Gastroesophageal sphincter (tissue), 4 donors: ENCODE measurements around the gene RASD1. TPM values are rescaled to one million over a fixed set of nuclear protein-coding genes. Genes with fewer than 3 reads are reported as not detected.

Experiments
- ATAC-seq: fragments of 150-250 bp; one replicate; pipeline ENCODE4 v1.9.1; 2016; ENCODE audit warnings: mild to moderate bottlenecking, moderate library complexity
- H3K27ac ChIP-seq, 4 donors: fragments of 200-600 bp; sonication (generic) in 3 of 4; 1 replicate in 3 of 4; 2 replicates in 1 of 4; pipeline ENCODE4 v1.5.1; 2016 to 2019
- H3K27me3 ChIP-seq: fragments of 200-600 bp; sonication (generic); one replicate; pipeline ENCODE4 v1.5.1; 2019
- H3K36me3 ChIP-seq, 2 donors: fragments of 200-600 bp; sonication (generic); one replicate each; pipeline ENCODE4 v1.5.1; 2019; ENCODE audit warnings: control low read depth in 1 of 2
- H3K4me1 ChIP-seq, 3 donors: fragments of 200-600 bp; sonication (generic); 1 replicate in 2 of 3; 2 replicates in 1 of 3; pipeline ENCODE4 v1.5.1; 2016 to 2019; ENCODE audit warnings: control low read depth in 2 of 3
- H3K4me3 ChIP-seq, 2 donors: fragments of 200-600 bp; sonication (generic); one replicate each; pipeline ENCODE4 v1.5.1; 2019; ENCODE audit warnings: mild to moderate bottlenecking in 1 of 2, moderate library complexity in 1 of 2
- H3K9me3 ChIP-seq, 3 donors: fragments of 200-600 bp; sonication (generic); one replicate each; pipeline ENCODE4 v1.5.1; 2017 to 2019; ENCODE audit warnings: control low read depth in 2 of 3
- EP300 ChIP-seq: sonication (generic); formaldehyde crosslinking; IDR thresholded peaks from one replicate; pipeline ENCODE4 v1.6.1; 2017; ENCODE audit warnings: antibody characterized with exemption, mild to moderate bottlenecking
- POLR2A ChIP-seq, 2 donors: fragments of 450-650 bp; IDR thresholded peaks; one replicate each; pipeline ENCODE4 v1.6.1; 2017; ENCODE audit warnings: antibody characterized with exemption in 2 of 2, mild to moderate bottlenecking in 2 of 2, moderate library complexity in 1 of 2
- POLR2AphosphoS5 ChIP-seq: sonication (generic); formaldehyde crosslinking; IDR thresholded peaks from one replicate; pipeline ENCODE4 v1.6.1; 2017; ENCODE audit warnings: antibody characterized with exemption
- whole genome bisulfite sequencing, 2 donors: methylation state at CpG; one replicate each; pipeline ENCODE4 v1.1.5; 2018; ENCODE audit warnings: low coverage in 1 of 2; 5-methylcytosine and 5-hydroxymethylcytosine counted together
- total RNA-seq, 4 donors: library from RNA; depleted of rRNA; stranded (reverse); fragments of >200 nt; gene quantifications; one replicate each; pipeline ENCODE4 v1.1.0, GENCODE V29; 2016
- TF ChIP-seq, protein P1 (sequence below), 4 experiments: fragments of 200-600 bp in 2 of 4; fragments of 450-650 bp in 2 of 4; sonication (generic) in 1 of 4; IDR thresholded peaks; one replicate each; pipeline ENCODE4 v1.5.1; 2017 to 2019; ENCODE audit warnings: antibody characterized with exemption in 4 of 4, mild to moderate bottlenecking in 2 of 4, moderate library complexity in 2 of 4

The RASD1 gene
- total RNA-seq, 4 donors from 2014 or later = 2.6 to 24.6 (median 5.1) TPM

DNA sequence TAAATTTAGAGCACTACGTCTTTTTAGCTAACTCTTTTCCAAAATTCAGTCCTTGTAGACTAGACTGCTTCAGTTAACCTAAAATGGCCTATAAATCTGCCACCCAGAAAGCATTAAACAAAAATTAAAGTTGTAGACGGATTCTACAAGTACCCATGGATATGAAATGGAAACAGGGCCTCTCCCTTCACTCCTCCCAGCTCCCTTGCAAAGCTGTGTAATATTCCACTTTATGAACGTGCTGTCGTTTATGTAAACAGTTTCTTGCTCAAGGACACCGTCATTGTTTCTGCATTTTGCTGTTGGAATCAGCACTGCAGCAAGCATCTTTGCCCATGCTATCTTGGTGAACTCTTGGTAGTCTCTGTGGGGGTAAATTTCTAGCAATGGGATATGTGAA is 14.3 kb downstream of the RASD1 start:
- TF ChIP-seq, protein P1, sequence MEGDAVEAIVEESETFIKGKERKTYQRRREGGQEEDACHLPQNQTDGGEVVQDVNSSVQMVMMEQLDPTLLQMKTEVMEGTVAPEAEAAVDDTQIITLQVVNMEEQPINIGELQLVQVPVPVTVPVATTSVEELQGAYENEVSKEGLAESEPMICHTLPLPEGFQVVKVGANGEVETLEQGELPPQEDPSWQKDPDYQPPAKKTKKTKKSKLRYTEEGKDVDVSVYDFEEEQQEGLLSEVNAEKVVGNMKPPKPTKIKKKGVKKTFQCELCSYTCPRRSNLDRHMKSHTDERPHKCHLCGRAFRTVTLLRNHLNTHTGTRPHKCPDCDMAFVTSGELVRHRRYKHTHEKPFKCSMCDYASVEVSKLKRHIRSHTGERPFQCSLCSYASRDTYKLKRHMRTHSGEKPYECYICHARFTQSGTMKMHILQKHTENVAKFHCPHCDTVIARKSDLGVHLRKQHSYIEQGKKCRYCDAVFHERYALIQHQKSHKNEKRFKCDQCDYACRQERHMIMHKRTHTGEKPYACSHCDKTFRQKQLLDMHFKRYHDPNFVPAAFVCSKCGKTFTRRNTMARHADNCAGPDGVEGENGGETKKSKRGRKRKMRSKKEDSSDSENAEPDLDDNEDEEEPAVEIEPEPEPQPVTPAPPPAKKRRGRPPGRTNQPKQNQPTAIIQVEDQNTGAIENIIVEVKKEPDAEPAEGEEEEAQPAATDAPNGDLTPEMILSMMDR (IDR thresholded peaks at IDR 0.05) = no peak
- TF ChIP-seq POLR2A (IDR thresholded peaks at IDR 0.05) (no peak), POLR2AphosphoS5 (no peak)
- no peaks in the 10 kb centered on the region for H3K27me3 ChIP-seq
- ATAC-seq = no peak
- H3K27ac ChIP-seq = no peak overlapping the region
- H3K4me1 ChIP-seq = peaks cover 5 to 55% (median 12%) of the 10 kb centered on the region in 3 donors
- H3K4me3 ChIP-seq = no peak overlapping the region
- H3K9me3 ChIP-seq = no peaks in the 10 kb centered on the region
- H3K36me3 ChIP-seq = peaks cover 0 to 50% of the 10 kb centered on the region in 2 donors
- WGBS, 2 donors = 40 to 72% methylated on average over 5 of the region's 5 CpGs

DNA sequence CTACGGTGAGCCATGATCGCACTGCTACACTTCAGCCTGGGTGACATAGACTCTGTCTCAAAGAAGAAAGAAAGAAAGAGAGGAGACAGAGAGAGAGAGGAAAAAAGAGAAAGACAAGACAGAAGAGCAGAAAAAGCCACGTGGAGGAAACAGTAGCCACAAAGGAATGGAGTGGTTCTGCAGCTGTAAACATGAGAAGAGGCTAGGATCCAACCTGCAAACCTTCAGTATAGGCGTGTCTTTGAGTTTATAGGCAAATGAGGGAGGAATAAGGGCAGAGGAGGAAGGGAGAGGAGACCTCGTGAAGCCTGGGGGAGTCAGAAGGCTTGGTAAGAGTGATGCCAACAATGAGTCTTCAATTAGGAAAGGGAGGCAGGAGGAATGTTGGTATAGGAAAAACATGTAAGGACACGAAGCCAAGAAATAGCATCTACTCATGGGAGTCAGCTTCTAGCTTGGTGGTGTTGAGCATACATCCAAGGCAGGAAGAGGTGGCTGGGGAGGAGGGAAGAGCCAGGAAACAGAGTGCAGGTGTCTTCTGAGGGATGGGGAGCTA is 15.5 kb downstream of the RASD1 start:
- 78 to 86% methylated on average over 6 of the region's 6 CpGs for WGBS, 2 donors
- ATAC-seq = no peak
- Histone ChIP-seq H3K36me3 (peaks cover 0 to 38% of the 10 kb centered on the region in 2 donors), H3K4me3 (no peak overlapping the region), H3K27me3 (no peaks in the 10 kb centered on the region), H3K9me3 (no peaks in the 10 kb centered on the region), H3K27ac (no peak overlapping the region), H3K4me1 (peaks cover 5 to 61% (median 12%) of the 10 kb centered on the region in 3 donors)
- TF ChIP-seq POLR2A (IDR thresholded peaks at IDR 0.05) = no peak
- no peak for TF ChIP-seq POLR2AphosphoS5
- no peak for TF ChIP-seq EP300
- TF ChIP-seq, protein P1 (IDR thresholded peaks at IDR 0.05) = no peak

DNA sequence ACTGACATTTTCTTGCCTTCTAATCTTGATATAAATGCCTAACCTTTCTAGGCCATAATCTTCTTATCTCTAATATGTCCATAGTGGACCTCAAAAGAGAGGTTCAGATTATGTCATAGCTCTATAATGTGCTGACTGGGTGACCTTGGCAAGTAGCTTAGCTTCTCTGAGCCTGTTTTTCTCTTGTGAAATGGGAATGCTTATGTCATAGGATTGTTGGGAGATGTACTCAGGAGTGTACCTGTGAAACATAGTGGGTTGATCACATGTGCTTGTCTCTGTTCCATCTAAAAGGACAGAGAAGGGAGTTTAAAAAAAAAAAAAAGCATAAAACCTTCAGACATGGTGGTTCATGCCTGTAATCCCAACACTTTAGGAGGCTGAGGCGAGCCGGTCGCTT is 17.0 kb downstream of the RASD1 start:
- no peaks in the 10 kb centered on the region for H3K27me3 ChIP-seq
- TF ChIP-seq, protein P1 (IDR thresholded peaks at IDR 0.05) = no peak
- TF ChIP-seq EP300 (no peak), POLR2AphosphoS5 (no peak), POLR2A (IDR thresholded peaks at IDR 0.05) (no peak)
- H3K9me3 ChIP-seq = no peaks in the 10 kb centered on the region
- no peak overlapping the region for H3K27ac ChIP-seq
- peaks cover 0 to 25% of the 10 kb centered on the region in 2 donors for H3K36me3 ChIP-seq
- WGBS, 2 donors = 95 to 100% methylated on average over 3 of the region's 3 CpGs
- peaks cover 5 to 59% (median 12%) of the 10 kb centered on the region in 3 donors for H3K4me1 ChIP-seq
- ATAC-seq = no peak
- no peak overlapping the region for H3K4me3 ChIP-seq

DNA sequence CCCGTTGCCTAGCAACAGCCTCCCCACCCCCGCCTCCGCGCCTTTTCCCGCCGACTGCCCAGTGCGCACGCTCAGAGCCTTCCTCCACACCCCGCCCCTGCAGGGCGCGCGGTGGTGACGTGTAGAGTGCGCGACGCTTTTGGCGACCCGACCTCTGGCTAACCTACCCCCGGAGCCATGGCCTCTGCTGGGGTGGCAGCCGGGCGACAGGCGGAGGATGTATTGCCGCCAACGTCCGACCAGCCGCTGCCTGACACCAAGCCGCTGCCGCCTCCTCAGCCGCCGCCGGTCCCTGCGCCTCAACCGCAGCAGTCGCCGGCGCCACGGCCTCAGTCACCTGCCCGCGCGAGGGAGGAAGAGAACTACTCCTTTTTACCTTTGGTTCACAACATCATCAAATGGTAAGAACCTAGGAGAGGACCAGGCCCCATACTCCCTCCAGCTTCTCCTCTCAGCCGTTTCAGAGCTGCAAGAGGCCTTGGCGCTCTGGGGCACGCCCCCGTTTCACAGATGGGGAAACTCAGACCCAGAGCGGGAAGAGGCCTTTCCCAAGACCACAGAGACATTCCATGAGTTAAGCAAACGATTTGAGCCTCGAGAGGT is 19.2 kb downstream of the RASD1 start, which contains the start of gene MED9:
MED9 (plus strand) TSS at position 136 of the 603 bp plus-strand sequence; CDS start at position 178, 42 bp downstream.
- peak; percentile 99 for ATAC-seq
- Histone ChIP-seq H3K36me3 (peaks cover 0 to 16% of the 10 kb centered on the region in 2 donors), H3K9me3 (no peaks in the 10 kb centered on the region), H3K4me1 (peaks cover 5 to 55% (median 12%) of the 10 kb centered on the region in 3 donors), H3K27me3 (no peaks in the 10 kb centered on the region), H3K4me3 (peak within 1 kb of the TSS; percentile 53 to 94), H3K27ac (peak within 1 kb of the TSS; percentile 55 to 92 (median 91))
- peak; percentile 37 to 42 for TF ChIP-seq POLR2A (IDR thresholded peaks at IDR 0.05)
- no peak for TF ChIP-seq EP300
- peak; percentile 88 for TF ChIP-seq POLR2AphosphoS5
- TF ChIP-seq, protein P1 (IDR thresholded peaks at IDR 0.05) = no peak
- 0% methylated on average over 3 to 16 of the region's 47 CpGs for WGBS, 2 donors

DNA sequence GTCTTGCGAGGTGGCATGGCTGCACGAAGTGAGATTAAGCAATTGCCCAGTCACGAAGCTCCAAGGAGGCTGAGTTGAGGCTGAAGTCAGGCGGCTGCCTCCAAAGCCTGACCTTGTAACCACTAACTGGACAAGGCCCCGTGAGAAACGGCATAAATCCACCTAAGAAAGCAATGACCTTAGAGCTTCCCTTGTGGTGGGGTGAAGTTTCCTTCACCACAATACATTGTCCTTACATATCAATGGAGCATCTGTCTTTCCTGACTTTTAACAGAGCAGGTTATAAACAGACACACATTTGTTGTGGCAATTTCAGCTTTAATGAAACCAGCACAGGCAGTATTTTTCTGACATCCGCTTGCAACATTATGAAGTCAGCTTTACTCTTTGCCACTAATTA is 21.9 kb downstream of the RASD1 start:
- H3K27me3 ChIP-seq = peaks cover 23% of the 10 kb centered on the region
- WGBS, 2 donors = 64 to 68% methylated on average over 3 to 6 of the region's 7 CpGs
- TF ChIP-seq, protein P1 (IDR thresholded peaks at IDR 0.05) = no peak
- TF ChIP-seq POLR2AphosphoS5 (no peak), EP300 (no peak), POLR2A (IDR thresholded peaks at IDR 0.05) (no peak)
- ATAC-seq = no peak
- no peaks in the 10 kb centered on the region for H3K36me3 ChIP-seq
- peaks cover 5 to 28% (median 12%) of the 10 kb centered on the region in 3 donors for H3K4me1 ChIP-seq
- no peak overlapping the region for H3K4me3 ChIP-seq
- no peaks in the 10 kb centered on the region for H3K9me3 ChIP-seq
- H3K27ac ChIP-seq = no peak overlapping the region
